ENCODE data around the gene PANX1. TPM values are rescaled to one million over a fixed set of nuclear protein-coding genes. Genes with fewer than 3 reads are reported as not detected.

Gene PANX1
- total and polyA plus RNA-seq, 2 experiments from 2014 or later: 13.0 to 16.5 TPM

GRCh38 chr11:94132152-94132558 is 3.5 kb downstream of the PANX1 start:
- TF ChIP-seq, protein P1, sequence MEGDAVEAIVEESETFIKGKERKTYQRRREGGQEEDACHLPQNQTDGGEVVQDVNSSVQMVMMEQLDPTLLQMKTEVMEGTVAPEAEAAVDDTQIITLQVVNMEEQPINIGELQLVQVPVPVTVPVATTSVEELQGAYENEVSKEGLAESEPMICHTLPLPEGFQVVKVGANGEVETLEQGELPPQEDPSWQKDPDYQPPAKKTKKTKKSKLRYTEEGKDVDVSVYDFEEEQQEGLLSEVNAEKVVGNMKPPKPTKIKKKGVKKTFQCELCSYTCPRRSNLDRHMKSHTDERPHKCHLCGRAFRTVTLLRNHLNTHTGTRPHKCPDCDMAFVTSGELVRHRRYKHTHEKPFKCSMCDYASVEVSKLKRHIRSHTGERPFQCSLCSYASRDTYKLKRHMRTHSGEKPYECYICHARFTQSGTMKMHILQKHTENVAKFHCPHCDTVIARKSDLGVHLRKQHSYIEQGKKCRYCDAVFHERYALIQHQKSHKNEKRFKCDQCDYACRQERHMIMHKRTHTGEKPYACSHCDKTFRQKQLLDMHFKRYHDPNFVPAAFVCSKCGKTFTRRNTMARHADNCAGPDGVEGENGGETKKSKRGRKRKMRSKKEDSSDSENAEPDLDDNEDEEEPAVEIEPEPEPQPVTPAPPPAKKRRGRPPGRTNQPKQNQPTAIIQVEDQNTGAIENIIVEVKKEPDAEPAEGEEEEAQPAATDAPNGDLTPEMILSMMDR (IDR thresholded peaks at IDR 0.05; ENCODE audit: low read depth, low read length): no peak
- H3K4me3 ChIP-seq: no peak overlapping the region
- no peaks in the 10 kb centered on the region for H3K9me3 ChIP-seq (ENCODE audit: low read depth)
- peaks cover 17% of the 10 kb centered on the region for H3K4me1 ChIP-seq (ENCODE audit: low read depth)
- DNase-seq (ENCODE audit: low read depth in 1 of 2, low spot score in 1 of 2): peak in 1 of 2 donors; percentile 87
- no peaks in the 10 kb centered on the region for H3K36me3 ChIP-seq
- H3K27ac ChIP-seq: no peak overlapping the region
- H3K27me3 ChIP-seq: no peaks in the 10 kb centered on the region

- Histone ChIP-seq H3K27ac (no peak overlapping the region), H3K4me1 (ENCODE audit: low read depth) (peaks cover 13% of the 10 kb centered on the region)
Observed at GRCh38 chr11:94132823-94133408, 4.3 kb downstream of the PANX1 start.

DNA sequence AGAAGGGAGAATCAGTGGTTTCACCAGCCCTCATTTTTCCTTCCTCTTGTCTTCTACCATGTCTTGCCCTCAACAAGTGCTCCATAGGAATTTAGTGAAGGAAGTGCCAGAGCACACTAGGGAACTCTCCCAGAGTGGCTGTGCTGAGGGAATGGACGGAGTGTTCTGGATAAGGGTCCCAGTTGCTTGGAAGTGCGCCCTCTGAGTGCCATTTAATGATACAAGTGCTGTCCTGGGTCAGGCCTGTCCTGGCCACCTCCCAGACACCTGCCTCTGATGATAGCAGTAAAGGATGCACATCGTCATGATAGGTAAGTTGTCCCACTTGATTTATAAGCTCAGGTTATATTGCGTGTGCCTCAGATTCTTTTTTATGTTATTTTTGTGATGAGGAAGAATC is 5.1 kb downstream of the PANX1 start:
- Histone ChIP-seq H3K4me1 (ENCODE audit: low read depth) (peaks cover 12% of the 10 kb centered on the region), H3K27me3 (no peaks in the 10 kb centered on the region), H3K36me3 (no peaks in the 10 kb centered on the region), H3K4me3 (no peak overlapping the region), H3K9me3 (ENCODE audit: low read depth) (no peaks in the 10 kb centered on the region), H3K27ac (no peak overlapping the region)
- DNase-seq (ENCODE audit: low read depth in 1 of 2, low spot score in 1 of 2): no peak
- TF ChIP-seq, protein P1 (IDR thresholded peaks at IDR 0.05; ENCODE audit: low read depth, low read length): no peak

More at GRCh38 chr11:94132823-94133408, 4.3 kb downstream of the PANX1 start:
- no peaks in the 10 kb centered on the region for H3K36me3 ChIP-seq
- no peaks in the 10 kb centered on the region for H3K27me3 ChIP-seq
- TF ChIP-seq, protein P1 (IDR thresholded peaks at IDR 0.05; ENCODE audit: low read depth, low read length): no peak
- DNase-seq (ENCODE audit: low read depth in 1 of 2, low spot score in 1 of 2): no peak
- no peak overlapping the region for H3K4me3 ChIP-seq
- H3K9me3 ChIP-seq (ENCODE audit: low read depth): no peaks in the 10 kb centered on the region

- Histone ChIP-seq H3K9me3 (ENCODE audit: low read depth) (no peaks in the 10 kb centered on the region), H3K27ac (no peak overlapping the region), H3K27me3 (no peaks in the 10 kb centered on the region), H3K4me1 (ENCODE audit: low read depth) (peaks cover 12% of the 10 kb centered on the region), H3K36me3 (no peaks in the 10 kb centered on the region), H3K4me3 (no peak overlapping the region)
- DNase-seq (ENCODE audit: low read depth in 1 of 2, low spot score in 1 of 2): peak in 1 of 2 donors; percentile 89
- TF ChIP-seq, protein P1 (IDR thresholded peaks at IDR 0.05; ENCODE audit: low read depth, low read length): no peak
Observed at GRCh38 chr11:94134651-94135512, 6.2 kb downstream of the PANX1 start.

GRCh38 chr11:94139416-94139815 is 10.8 kb downstream of the PANX1 start:
- no peaks in the 10 kb centered on the region for H3K36me3 ChIP-seq
- no peak overlapping the region for H3K4me3 ChIP-seq
- DNase-seq (ENCODE audit: low read depth in 1 of 2, low spot score in 1 of 2): peak in 1 of 2 donors; percentile 41
- H3K27me3 ChIP-seq: no peaks in the 10 kb centered on the region
- no peak overlapping the region for H3K27ac ChIP-seq
- TF ChIP-seq, protein P1 (IDR thresholded peaks at IDR 0.05; ENCODE audit: low read depth, low read length): no peak
- H3K9me3 ChIP-seq (ENCODE audit: low read depth): no peaks in the 10 kb centered on the region
- peaks cover 31% of the 10 kb centered on the region for H3K4me1 ChIP-seq (ENCODE audit: low read depth)
